Cardiac muscle cell (in vitro differentiated cells and primary cell): ENCODE measurements around the gene ME2. TPM values are rescaled to one million over a fixed set of nuclear protein-coding genes. Genes with fewer than 3 reads are reported as not detected.
A peak's percentile ranks its signal among the peaks of the same experiment; 100 is the strongest.
"Not testable (repeated sequence)": the region's sequence is repeated elsewhere in the genome, so short reads cannot be mapped to it uniquely, and the experiment has no call there.

Experiments
- DNase-seq, 2 donors: peaks; one replicate each; pipeline versions ENCODE4 v3.0.0 to v3.0.0-alpha.2; 2010 to 2017; ENCODE audit warnings: low read depth in 1 of 2, low spot score in 1 of 2
- H3K27ac ChIP-seq: fragments of 200-600 bp; sonication (generic); 2 replicates; pipeline ENCODE4 v1.5.1; 2016
- H3K27me3 ChIP-seq: fragments of 200-600 bp; sonication (generic); 2 replicates; pipeline ENCODE4 v1.6.0; 2016; ENCODE audit warnings: control low read depth
- H3K36me3 ChIP-seq: fragments of 200-600 bp; sonication (generic); 2 replicates; pipeline ENCODE4 v1.5.1; 2016; ENCODE audit warnings: control low read depth
- H3K4me1 ChIP-seq: fragments of 200-600 bp; sonication (generic); 2 replicates; pipeline ENCODE4 v1.8.1; 2017; ENCODE audit warnings: low read depth, mild to moderate bottlenecking, mixed run types
- H3K4me3 ChIP-seq: fragments of 200-600 bp; sonication (generic); 2 replicates; pipeline ENCODE4 v1.5.1; 2016; ENCODE audit warnings: mild to moderate bottlenecking
- H3K9me3 ChIP-seq: fragments of 200-600 bp; sonication (generic); 2 replicates; pipeline ENCODE4 v1.5.1; 2017; ENCODE audit warnings: low read depth, mild to moderate bottlenecking, control low read depth
- polyA plus RNA-seq: library from polyadenylated mRNA; unstranded; fragments of >200 nt; fragmentation: Nextera tagmentation; extraction: Ambion mirVana; gene quantifications from 2 replicates; pipeline ENCODE4 v1.2.1, GENCODE V29; 2016
- total RNA-seq: library from RNA; depleted of rRNA; stranded (reverse); fragments of >200 nt; gene quantifications from 2 replicates; pipeline ENCODE4 v1.2.3, GENCODE V29; 2016
- TF ChIP-seq, protein P1 (sequence below): IDR thresholded peaks from 2 replicates; pipeline ENCODE4 v1.5.1; 2012; ENCODE audit warnings: low read depth, mild to moderate bottlenecking, low read length

ME2 gene
- total RNA-seq: 33.4 and 47.3 TPM in 2 replicates
- polyA plus RNA-seq: 33.9 and 46.7 TPM in 2 replicates

DNA sequence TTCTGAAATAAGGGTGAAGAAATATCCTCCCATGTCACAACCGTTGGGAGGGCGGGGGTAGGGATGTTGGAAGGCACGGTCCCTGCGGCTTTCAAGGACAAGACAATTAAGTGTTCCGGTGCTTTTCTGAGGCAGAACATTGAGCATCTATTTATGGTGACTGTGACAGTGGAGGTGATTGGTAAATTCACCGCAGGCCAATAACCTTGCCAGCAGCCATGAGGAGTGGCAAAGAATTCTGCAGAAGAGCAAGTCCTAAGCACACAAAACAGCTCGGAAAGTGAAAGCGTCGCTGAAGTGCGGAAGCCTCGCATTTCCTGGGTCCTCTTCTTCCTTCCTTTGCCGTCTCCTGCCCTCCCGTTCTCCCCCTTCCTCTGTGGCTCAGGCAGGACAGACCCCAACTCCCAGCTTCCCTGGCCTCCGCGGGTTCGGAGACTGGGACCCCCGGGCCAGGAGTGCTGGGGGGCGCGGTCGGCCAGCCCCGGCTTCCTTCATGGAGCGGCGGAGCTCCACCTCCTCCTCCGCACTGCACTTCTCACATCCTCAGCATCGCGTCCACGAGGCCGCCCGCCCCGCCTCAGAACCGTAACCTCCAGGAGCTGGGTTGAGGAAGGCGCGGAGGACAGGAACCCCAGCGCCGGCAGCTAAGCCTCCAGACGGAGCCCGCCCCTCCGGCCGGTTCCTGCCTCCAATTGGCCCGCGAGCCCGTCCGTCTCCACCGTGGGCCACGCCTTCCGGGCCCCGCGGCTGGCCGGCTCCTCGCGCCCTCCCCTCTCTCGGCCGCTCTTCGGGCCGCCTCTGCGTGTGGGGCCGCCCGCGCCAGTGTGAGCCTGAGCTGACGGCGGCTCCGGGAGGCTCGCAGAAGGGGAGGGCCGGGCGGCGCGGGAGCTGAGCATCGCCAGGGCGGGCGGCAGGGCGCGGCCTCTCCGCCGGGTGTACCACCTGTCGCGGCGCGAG is at the start of gene ME2:
Gene ME2 (plus strand): TSS at position 774 of the 957 bp plus-strand sequence. CDS start 16,703 bp downstream, outside the sequence.
- TF ChIP-seq, protein P1, sequence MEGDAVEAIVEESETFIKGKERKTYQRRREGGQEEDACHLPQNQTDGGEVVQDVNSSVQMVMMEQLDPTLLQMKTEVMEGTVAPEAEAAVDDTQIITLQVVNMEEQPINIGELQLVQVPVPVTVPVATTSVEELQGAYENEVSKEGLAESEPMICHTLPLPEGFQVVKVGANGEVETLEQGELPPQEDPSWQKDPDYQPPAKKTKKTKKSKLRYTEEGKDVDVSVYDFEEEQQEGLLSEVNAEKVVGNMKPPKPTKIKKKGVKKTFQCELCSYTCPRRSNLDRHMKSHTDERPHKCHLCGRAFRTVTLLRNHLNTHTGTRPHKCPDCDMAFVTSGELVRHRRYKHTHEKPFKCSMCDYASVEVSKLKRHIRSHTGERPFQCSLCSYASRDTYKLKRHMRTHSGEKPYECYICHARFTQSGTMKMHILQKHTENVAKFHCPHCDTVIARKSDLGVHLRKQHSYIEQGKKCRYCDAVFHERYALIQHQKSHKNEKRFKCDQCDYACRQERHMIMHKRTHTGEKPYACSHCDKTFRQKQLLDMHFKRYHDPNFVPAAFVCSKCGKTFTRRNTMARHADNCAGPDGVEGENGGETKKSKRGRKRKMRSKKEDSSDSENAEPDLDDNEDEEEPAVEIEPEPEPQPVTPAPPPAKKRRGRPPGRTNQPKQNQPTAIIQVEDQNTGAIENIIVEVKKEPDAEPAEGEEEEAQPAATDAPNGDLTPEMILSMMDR: no peak
- Histone ChIP-seq H3K36me3 (no peaks in the 10 kb centered on the region), H3K27me3 (no peaks in the 10 kb centered on the region)

DNA sequence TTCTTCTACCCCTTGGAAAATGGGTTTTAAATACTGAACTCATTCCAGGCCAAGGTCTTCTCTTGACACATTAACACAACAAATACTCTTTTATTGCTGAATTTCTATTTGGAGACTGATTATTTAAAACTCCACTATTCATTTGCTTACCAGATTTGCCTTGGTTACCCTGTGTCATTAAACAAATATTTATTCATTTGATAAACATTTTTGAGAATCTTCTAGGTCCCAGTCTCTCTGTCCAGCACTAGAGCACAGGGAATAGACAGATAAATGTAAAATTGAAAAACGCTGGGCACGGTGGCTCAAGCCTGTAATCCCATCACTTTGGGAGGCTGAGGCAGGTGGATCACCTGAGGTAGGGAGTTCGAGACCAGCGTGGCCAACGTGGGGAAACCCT is 49.3 kb upstream of the ME2 start:
- H3K9me3 ChIP-seq: no peaks in the 10 kb centered on the region

More for the DNA sequence above, at the start of gene ME2:
- H3K27ac ChIP-seq: peak within 1 kb of the TSS; percentile 84
- no peaks in the 10 kb centered on the region for H3K4me1 ChIP-seq
- DNase-seq: peak; percentile 94 to 96
- H3K4me3 ChIP-seq: peak within 1 kb of the TSS; percentile 67
- H3K9me3 ChIP-seq: no peaks in the 10 kb centered on the region

DNA sequence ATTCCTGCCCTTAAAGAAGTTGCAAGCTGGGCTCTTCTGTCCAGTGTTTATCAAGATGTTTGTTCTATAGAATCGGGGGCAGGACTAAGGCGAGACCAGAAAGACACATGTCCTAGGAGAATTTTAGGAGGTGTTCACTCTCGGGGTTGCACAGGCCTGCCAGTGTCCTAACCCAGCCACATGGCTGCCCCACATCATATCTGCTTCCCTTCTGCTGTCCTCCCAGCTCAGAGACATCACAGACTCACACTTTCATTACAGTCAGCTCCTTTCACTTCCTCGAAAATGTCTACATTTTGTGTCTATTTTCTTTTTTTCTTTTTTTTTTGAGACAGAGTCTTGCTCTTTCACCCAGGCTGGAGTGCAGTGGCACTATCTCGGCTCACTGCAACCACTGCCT is 48.4 kb upstream of the ME2 start:
- TF ChIP-seq, protein P1: no peak
- no peak overlapping the region for H3K4me3 ChIP-seq
- H3K27me3 ChIP-seq: no peaks in the 10 kb centered on the region
- no peaks in the 10 kb centered on the region for H3K9me3 ChIP-seq
- no peak for DNase-seq
- H3K27ac ChIP-seq: no peak overlapping the region
- H3K4me1 ChIP-seq: peaks cover 6% of the 10 kb centered on the region
- H3K36me3 ChIP-seq: no peaks in the 10 kb centered on the region

More for the DNA sequence above, 49.3 kb upstream of the ME2 start:
- Histone ChIP-seq H3K4me3 (no peak overlapping the region), H3K27me3 (no peaks in the 10 kb centered on the region), H3K36me3 (no peaks in the 10 kb centered on the region), H3K4me1 (peaks cover 7% of the 10 kb centered on the region), H3K27ac (no peak overlapping the region)
- TF ChIP-seq, protein P1: no peak
- DNase-seq: no peak

DNA sequence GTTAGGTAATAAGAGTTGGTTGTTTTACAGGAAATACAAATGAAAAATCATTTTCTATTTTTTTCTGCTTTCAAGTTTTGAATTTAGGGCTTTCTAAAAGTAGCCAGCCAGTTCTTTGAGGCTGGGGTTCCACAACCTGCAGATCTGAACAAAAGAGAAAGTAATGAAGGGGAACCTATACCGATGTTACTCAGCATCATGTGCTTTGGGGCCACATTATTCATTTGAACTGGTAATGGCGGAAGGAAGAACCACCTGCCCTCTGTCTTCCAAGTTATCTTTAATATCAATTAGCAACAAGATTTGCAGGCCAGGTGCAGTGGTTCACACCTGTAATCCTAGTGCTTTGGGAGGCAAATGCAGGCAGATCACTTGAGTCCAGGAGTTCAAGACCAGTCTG is 46.2 kb upstream of the ME2 start:
- H3K27ac ChIP-seq: no peak overlapping the region
- H3K36me3 ChIP-seq: no peaks in the 10 kb centered on the region
- no peak overlapping the region for H3K4me3 ChIP-seq
- TF ChIP-seq, protein P1: no peak
- no peaks in the 10 kb centered on the region for H3K27me3 ChIP-seq
- no peak for DNase-seq
- H3K4me1 ChIP-seq: no peaks in the 10 kb centered on the region
- H3K9me3 ChIP-seq: no peaks in the 10 kb centered on the region

DNA sequence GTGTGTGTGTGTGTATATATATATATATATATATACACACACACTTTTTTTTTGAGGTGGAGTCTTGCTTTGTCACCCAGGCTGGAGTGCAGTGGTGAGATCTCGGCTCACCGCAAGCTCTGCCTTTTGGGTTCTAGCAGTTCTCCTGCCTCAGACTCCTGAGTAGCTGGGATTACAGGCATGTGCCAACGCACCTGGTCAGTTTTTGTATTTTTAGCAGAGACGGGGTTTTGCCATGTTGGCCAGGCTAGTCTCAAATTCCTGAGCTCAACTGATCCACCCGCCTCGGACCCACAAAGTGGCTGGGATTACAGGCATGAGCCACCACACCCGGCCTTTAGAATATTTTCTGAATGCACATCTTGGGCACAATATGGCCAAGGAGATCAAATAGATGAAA is 45.4 kb upstream of the ME2 start:
- H3K36me3 ChIP-seq: not testable (repeated sequence)

DNA sequence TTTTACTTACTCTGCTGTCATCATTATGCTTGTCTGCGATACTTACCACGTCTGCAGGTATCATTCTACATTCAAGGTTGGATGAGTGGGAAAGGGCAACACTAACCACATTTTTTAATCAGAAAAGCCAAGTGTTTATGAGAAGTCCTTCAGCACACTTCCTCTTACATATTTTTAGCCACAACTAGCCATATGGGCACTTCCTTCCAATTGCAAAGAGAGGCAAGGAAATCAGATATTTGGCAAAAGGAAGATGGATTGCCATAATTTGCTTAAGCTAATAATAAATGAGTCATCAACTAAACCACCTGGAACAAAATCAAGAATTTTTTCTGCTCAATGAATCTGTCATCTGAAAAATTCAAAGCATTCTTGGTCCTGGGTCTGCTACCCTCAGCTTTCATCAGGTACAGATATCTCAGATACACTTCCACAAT is 42.4 kb upstream of the ME2 start:
- no peak overlapping the region for H3K27ac ChIP-seq
- H3K4me3 ChIP-seq: no peak overlapping the region
- H3K36me3 ChIP-seq: no peaks in the 10 kb centered on the region
- TF ChIP-seq, protein P1: no peak
- peak in 1 of 2 donors; percentile 68 for DNase-seq
- H3K27me3 ChIP-seq: no peaks in the 10 kb centered on the region
- peaks cover 11% of the 10 kb centered on the region for H3K4me1 ChIP-seq
- no peaks in the 10 kb centered on the region for H3K9me3 ChIP-seq

More for the DNA sequence above, 45.4 kb upstream of the ME2 start:
- not testable (repeated sequence) for H3K4me1 ChIP-seq, H3K27me3 ChIP-seq, H3K27ac ChIP-seq, DNase-seq, H3K9me3 ChIP-seq, H3K4me3 ChIP-seq
